NCI-H1092 treated with DMSO at 0.1 percent for 48 hours (cell line): ENCODE results near the gene HNF4A.
A peak's percentile ranks its signal among the peaks of the same experiment; 100 is the strongest.
"Not testable (repeated sequence)": the region's sequence is repeated elsewhere in the genome, so short reads cannot be mapped to it uniquely, and the experiment has no call there.

Source experiments
- DNase-seq: peaks from one replicate; lab custom pipeline; 2025; lab: John Stamatoyannopoulos, UW

HNF4A gene

GRCh38 chr20:44345147-44345546, 10.4 kb upstream of the HNF4A start:
- DNase-seq, result no peak

DNA sequence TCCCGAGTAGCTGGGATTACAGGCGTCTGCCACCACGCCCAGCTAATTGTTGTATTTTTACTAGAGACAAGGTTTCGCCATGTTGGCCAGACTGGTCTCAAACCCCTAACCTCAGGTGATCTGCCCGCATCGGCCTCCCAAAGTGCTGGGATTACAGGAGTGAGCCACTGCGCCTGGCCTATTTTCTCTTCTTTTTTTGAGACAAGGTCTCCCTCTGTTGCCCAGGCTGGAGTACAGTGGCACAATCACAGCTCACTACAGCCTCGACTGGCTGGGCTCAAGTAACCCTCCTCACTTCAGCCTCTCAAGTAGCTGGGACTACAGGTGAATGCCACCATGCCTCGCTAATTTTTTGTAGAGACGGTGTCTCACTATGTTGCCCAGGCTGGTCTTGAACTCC, 9.6 kb upstream of the HNF4A start:
- DNase-seq, result not testable (repeated sequence)

DNA sequence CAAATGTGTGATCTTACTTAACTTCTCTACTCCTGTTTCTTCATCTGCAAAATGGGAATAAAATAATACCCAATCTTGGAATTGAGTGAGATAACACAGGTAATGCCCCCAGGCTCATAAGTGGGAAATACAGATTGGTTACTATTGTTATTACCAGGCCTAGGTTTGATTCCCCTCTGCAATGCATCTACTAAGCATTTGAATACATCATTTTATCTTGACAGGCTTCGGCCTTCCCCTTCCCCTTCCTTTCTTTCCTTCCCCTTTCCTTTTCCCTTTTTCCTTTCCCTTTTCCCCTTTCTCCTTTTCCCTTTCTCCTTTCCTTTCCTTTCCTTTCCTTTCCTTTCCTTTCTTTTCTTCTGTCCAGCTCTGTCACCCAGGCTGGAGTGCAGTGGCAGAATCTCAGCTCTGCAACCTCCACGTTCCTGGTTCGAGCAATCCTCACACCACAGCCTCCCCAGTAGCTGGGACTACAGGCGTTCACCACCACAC, 7.3 kb upstream of the HNF4A start:
- DNase-seq, result no peak

- DNase-seq, result no peak
These were observed 6.2 kb upstream of the HNF4A start for GRCh38 chr20:44349349-44349748.

- no peak for DNase-seq
These were observed 4.9 kb upstream of the HNF4A start for GRCh38 chr20:44350567-44350966.

DNA sequence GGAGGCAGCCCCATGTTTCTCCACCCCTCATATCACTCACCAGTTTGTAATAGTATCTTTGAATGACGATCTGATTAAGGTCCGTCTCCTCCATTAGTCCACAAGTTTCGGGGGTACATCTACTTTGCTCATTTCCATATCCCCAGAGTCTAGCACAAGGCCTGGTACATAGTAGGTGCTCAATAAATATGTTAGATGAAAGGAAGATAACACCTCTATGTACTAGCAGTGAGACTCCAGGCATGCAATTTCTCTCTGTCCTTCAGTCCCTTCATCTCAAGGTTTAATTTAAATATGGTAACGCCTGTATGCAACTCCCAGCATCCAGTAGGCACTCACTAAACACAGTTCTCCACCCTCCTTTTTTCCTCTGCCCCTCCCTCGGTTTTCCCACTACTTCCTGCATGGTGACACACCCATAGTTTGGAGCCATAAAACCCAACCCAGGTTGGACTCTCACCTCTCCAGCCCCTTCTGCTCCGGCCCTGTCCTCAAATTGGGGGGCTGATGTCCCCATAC, 461 bp upstream of the HNF4A start:
- no peak for DNase-seq

GRCh38 chr20:44356353-44356723, 839 bp downstream of the HNF4A start:
- DNase-seq, result no peak

GRCh38 chr20:44357020-44357419, 1.5 kb downstream of the HNF4A start:
- no peak for DNase-seq

DNA sequence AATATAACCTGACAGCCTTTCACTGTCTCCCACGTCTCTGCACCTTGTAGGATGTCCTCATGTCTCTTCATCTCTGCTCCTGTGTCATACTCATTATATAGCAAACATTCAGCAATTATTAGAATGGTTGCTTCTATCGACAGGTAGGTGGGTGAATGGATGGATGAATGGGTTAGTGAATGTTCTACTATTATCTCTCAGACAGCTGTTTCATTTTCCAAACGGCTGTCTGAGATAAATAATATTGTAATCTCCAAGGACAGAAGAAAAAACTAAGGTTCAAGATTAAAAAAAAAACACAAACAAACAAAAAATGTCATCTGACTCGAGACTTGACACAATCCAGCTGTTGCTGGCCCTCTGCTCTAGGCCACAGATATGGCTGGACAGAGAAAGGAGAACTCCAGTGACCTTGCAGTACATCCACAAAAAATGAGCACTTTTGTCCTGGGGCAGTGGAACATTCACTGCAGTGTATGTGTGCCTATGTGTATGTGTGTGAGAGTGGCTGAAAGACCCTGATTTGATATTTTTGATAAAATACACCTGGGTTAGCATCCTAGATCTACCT, 2.1 kb downstream of the HNF4A start:
- no peak for DNase-seq

DNA sequence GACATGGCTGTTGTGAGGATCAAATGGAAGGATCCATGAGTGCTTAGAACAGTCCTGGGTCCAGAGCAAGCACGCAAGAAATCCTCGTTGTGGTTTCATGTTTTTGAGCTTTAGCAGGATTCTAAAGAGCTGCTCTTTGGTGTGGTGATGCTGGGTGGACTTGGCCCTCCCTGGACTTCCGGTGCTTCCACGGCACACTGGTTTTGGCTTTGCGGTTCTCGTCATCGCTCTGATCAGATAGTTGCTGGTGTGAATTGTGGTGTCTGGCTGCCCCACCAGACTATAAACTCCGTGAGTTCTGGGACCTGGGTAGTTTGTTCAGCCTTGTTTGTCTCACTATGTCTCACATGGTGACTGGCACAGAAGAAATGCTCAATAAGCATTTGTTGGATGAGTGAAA, 3.3 kb downstream of the HNF4A start:
- no peak for DNase-seq

GRCh38 chr20:44360221-44360620, 4.7 kb downstream of the HNF4A start:
- no peak for DNase-seq

- DNase-seq, result no peak
These were observed 5.5 kb downstream of the HNF4A start for GRCh38 chr20:44361021-44361420.

- no peak for DNase-seq
These were observed 7.0 kb downstream of the HNF4A start for GRCh38 chr20:44362466-44362940.

- DNase-seq, result no peak
These were observed 8.6 kb downstream of the HNF4A start for GRCh38 chr20:44364068-44364467.

DNA sequence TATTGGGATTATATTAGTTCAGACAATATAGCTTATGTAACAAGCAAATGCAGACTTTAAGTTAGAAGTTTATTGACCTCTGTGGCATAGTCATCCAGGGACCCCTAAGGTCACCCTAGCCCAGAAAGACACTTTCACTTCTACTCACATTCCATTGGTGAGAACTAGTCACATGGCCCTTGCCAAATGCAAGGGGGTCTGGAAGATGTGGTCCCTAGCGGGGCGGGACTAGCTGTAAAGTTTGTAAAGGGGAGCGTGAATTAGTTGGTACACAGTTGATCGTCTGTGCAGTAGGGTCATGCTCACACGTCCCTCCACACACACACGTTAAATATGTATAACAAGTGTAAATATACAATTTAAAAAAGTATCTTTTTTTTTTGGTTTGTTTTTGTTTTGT, 9.3 kb downstream of the HNF4A start:
- no peak for DNase-seq

GRCh38 chr20:44367746-44368145, 12.2 kb downstream of the HNF4A start:
- no peak for DNase-seq

DNA sequence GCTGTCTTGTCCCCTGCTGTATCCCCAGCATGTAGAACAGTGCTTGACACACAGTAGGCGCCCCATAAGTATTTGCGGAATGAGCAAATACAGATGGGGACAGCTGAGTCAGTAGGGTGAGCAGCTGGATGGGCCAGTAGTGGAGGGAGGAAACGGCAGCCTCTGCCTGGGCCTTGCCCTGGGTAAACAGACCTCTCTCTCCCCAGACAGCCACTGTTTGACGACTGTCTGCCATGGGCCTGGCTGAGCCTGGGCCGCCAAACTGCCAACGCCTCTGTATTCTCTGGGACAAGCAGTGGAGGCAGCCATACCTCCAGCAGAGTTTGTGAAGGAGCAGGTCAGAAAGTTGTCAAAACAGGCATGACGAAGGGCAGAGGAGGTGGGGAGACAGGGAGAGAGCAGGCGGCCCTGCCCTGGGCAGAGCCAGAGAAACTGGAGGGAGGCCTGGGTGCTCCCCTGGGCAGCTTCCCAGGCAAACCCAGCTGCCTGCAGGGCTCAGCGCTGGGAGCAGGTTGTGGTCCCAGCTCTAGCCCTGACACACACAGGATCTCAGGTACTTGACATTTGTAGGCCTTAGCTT, 15.2 kb downstream of the HNF4A start:
- no peak for DNase-seq

- no peak for DNase-seq
These were observed 27.1 kb downstream of the HNF4A start for GRCh38 chr20:44382641-44383040.

- peak; percentile 61 for DNase-seq
These were observed 29.0 kb downstream of the HNF4A start for GRCh38 chr20:44384423-44385027.

- DNase-seq, result peak; percentile 28
These were observed 33.0 kb downstream of the HNF4A start for GRCh38 chr20:44388466-44389023.

DNA sequence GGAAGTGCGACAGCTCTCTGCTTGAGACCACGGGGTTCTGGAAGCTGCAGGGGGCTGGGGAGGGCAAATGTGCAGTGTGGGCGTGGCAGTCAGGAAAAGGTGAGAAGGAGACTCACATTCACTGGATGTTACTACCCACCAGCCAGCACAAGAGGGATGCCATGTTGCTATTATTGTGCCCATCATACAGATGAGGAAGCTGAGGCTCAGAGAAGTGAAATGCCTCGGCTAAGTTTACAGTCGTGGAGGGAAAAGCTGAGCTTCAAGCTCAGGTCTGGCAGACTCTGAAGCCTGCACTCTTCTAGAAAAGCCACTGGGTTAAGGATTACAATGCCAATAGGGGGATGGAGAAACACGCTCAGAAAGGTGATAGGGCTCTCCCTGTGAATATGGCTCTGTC, 34.4 kb downstream of the HNF4A start:
- DNase-seq, result no peak

DNA sequence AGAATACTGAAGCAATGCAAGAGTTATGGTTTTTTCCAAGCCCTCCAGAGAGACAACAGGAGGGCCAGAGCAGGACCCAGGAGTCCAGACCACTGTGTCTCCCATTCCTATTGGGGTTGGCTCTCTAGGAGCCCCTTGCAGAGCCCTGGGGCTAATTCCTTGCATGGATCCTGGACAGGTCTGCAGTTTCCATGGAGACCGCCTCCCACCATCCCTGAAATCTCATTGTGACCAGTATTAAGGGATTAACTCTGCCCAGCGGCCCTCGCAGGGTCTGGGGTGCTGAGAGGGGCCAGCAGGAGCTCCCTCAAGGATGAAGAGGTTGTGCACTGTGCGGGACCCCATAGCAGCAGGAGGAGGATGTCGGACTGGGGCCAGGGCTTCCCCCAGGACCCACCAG, 34.8 kb downstream of the HNF4A start:
- no peak for DNase-seq
